Smooth muscle cell (in vitro differentiated cells): Measurements from ENCODE around the gene SMURF2. TPM values are rescaled to one million over a fixed set of nuclear protein-coding genes. Genes with fewer than 3 reads are reported as not detected.
A peak's percentile ranks its signal among the peaks of the same experiment; 100 is the strongest.

Experiments
- DNase-seq: peaks from one replicate; lab custom pipeline; 2025; ENCODE audit not compliant: unreplicated experiment; lab: John Stamatoyannopoulos, UW
- H2AFZ ChIP-seq: fragments of 200-600 bp; sonication (generic); 2 replicates; pipeline ENCODE4 v1.6.0; 2016; ENCODE audit warnings: antibody characterized with exemption, low read depth, mild to moderate bottlenecking
- H3F3A ChIP-seq: fragments of 200-600 bp; sonication (generic); 2 replicates; pipeline ENCODE4 v1.6.0; 2017; ENCODE audit warnings: antibody characterized with exemption, low read depth
- H3K27ac ChIP-seq: fragments of 200-600 bp; sonication (generic); 2 replicates; pipeline ENCODE4 v1.5.1; 2016; ENCODE audit warnings: low read depth, mild to moderate bottlenecking
- H3K27me3 ChIP-seq: fragments of 200-600 bp; sonication (generic); 2 replicates; pipeline ENCODE4 v1.6.1; 2016; ENCODE audit warnings: low read depth, mild to moderate bottlenecking
- H3K36me3 ChIP-seq: fragments of 200-600 bp; sonication (generic); 2 replicates; pipeline ENCODE4 v1.5.1; 2016; ENCODE audit warnings: low read depth
- H3K4me1 ChIP-seq: fragments of 200-600 bp; sonication (generic); 2 replicates; pipeline ENCODE4 v1.5.1; 2016; ENCODE audit warnings: low read depth
- H3K4me2 ChIP-seq: fragments of 200-600 bp; sonication (generic); 2 replicates; pipeline ENCODE4 v1.6.0; 2016; ENCODE audit warnings: mild to moderate bottlenecking
- H3K4me3 ChIP-seq: fragments of 200-600 bp; sonication (generic); 2 replicates; pipeline ENCODE4 v1.5.1; 2016; ENCODE audit warnings: mild to moderate bottlenecking
- H3K79me2 ChIP-seq: fragments of 200-600 bp; sonication (generic); 2 replicates; pipeline ENCODE4 v1.6.0; 2016; ENCODE audit warnings: low read depth, mild to moderate bottlenecking
- H3K9ac ChIP-seq: fragments of 200-600 bp; sonication (generic); 2 replicates; pipeline ENCODE4 v1.6.0; 2016; ENCODE audit warnings: low read depth
- H3K9me3 ChIP-seq: fragments of 200-600 bp; sonication (generic); replicated peaks from 2 replicates; pipeline ENCODE4 v1.5.1; 2016; ENCODE audit warnings: low read depth
- H4K20me1 ChIP-seq: fragments of 200-600 bp; sonication (generic); 2 replicates; pipeline ENCODE4 v1.6.0; 2016; ENCODE audit warnings: low read depth
- WGBS: methylation state at CpG from one replicate; pipeline ENCODE4 v1.1.7; 2016; ENCODE audit warnings: low lambda C conversion rate; 5-methylcytosine and 5-hydroxymethylcytosine counted together
- polyA plus RNA-seq: library from polyadenylated mRNA; unstranded; fragments of >200 nt; fragmentation: Nextera tagmentation; extraction: Ambion mirVana; gene quantifications from 2 replicates; pipeline ENCODE4 v1.2.1, GENCODE V29; 2016
- total RNA-seq: library from RNA; depleted of rRNA; stranded (reverse); fragments of >200 nt; gene quantifications from 2 replicates; pipeline ENCODE4 v1.2.3, GENCODE V29; 2014
- TF ChIP-seq, protein P1 (sequence below): fragments of 200-600 bp; sonication (generic); IDR thresholded peaks from 2 replicates; pipeline ENCODE4 v1.5.1; 2017; ENCODE audit warnings: borderline replicate concordance, mild to moderate bottlenecking, antibody characterized with exemption; ENCODE audit not compliant: insufficient read depth, poor library complexity, severe bottlenecking

SMURF2 gene
- total and polyA plus RNA-seq, 2 experiments from 2014 or later: 38.9 to 91.2 TPM

DNA sequence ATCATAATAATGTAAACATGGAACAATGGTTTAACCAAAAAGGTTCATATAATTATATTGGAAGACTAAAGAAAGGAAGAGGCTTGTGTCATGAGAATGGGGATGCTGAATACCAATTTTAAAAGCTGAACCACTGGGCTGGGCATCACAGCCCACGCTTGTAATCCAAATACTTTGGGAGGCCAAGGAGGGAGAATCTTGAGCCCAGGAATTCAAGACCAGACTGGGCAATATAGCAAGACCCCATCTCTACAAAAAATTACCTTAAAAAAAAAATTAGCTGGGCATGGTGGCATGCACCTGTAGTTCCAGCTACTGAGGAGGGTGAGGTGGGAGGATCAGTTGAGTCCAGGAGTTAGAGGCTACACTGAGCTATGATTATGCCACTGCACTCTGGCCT, 65.1 kb downstream of the SMURF2 start:
- H3K9me3 ChIP-seq: no peaks in the 10 kb centered on the region
- H3K36me3 ChIP-seq: peaks cover 54% of the 10 kb centered on the region
- no peaks in the 10 kb centered on the region for H3K27me3 ChIP-seq
- DNase-seq: no peak
- no peak overlapping the region for H3K4me3 ChIP-seq
- no peak overlapping the region for H3K27ac ChIP-seq
- H2AFZ ChIP-seq: no peak overlapping the region
- H3K79me2 ChIP-seq: peaks cover 99% of the 10 kb centered on the region
- 100% methylated on average over 1 of the region's 1 CpG for WGBS
- peaks cover 100% of the 10 kb centered on the region for H4K20me1 ChIP-seq
- H3K4me2 ChIP-seq: no peak overlapping the region
- no peak overlapping the region for H3K9ac ChIP-seq
- peaks cover 18% of the 10 kb centered on the region for H3F3A ChIP-seq
- H3K4me1 ChIP-seq: no peaks in the 10 kb centered on the region
- TF ChIP-seq, protein P1, sequence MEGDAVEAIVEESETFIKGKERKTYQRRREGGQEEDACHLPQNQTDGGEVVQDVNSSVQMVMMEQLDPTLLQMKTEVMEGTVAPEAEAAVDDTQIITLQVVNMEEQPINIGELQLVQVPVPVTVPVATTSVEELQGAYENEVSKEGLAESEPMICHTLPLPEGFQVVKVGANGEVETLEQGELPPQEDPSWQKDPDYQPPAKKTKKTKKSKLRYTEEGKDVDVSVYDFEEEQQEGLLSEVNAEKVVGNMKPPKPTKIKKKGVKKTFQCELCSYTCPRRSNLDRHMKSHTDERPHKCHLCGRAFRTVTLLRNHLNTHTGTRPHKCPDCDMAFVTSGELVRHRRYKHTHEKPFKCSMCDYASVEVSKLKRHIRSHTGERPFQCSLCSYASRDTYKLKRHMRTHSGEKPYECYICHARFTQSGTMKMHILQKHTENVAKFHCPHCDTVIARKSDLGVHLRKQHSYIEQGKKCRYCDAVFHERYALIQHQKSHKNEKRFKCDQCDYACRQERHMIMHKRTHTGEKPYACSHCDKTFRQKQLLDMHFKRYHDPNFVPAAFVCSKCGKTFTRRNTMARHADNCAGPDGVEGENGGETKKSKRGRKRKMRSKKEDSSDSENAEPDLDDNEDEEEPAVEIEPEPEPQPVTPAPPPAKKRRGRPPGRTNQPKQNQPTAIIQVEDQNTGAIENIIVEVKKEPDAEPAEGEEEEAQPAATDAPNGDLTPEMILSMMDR: no peak

DNA sequence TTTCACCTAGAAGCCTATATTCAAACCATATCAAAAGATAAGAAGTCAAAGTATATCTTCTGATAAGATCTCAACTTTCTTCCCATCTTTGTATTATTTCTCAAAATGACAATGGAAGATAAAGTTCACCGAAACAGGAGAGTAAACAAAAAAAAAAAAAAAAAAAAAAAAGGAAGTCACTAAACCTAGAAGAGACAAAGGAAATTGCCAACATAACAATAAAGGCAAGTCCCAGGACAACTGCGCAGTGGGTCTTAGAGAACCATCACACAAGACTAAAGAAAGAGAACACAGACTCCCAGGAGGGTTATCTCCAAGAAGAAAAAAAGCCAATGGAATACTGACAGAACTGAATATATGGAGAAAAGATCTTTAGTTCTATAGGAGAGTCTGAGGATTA, 65.7 kb downstream of the SMURF2 start:
- no peaks in the 10 kb centered on the region for H3K9me3 ChIP-seq
- H3K9ac ChIP-seq: no peak overlapping the region
- H3K4me1 ChIP-seq: no peaks in the 10 kb centered on the region
- no peak for DNase-seq
- H4K20me1 ChIP-seq: peaks cover 100% of the 10 kb centered on the region
- H3K36me3 ChIP-seq: peaks cover 58% of the 10 kb centered on the region
- peaks cover 99% of the 10 kb centered on the region for H3K79me2 ChIP-seq
- no peak overlapping the region for H3K4me2 ChIP-seq
- H3F3A ChIP-seq: peaks cover 17% of the 10 kb centered on the region
- H2AFZ ChIP-seq: no peak overlapping the region
- no peak overlapping the region for H3K27ac ChIP-seq
- TF ChIP-seq, protein P1: no peak
- H3K4me3 ChIP-seq: no peak overlapping the region
- 96% methylated on average over 2 of the region's 2 CpGs for WGBS
- no peaks in the 10 kb centered on the region for H3K27me3 ChIP-seq

DNA sequence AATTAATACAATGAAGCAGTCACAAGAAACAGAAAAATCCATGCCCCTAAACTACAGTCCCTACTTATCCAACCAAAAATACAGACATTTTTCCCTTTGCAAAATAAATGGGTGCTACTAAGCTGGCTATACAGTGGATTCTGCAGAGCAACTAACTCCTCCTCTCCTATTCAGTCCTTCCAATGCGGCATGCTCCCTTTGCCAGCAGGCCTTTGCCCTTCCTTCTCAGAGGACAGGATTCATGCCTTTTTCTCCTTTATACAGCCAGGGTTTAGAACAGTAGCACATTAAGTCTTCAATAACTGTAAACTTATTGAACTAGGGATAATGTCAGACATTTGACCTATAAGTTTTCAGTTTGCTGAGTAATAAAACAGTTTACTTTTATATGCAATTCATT, 70.2 kb downstream of the SMURF2 start:
- no peak overlapping the region for H2AFZ ChIP-seq
- H3K27me3 ChIP-seq: no peaks in the 10 kb centered on the region
- H3K4me1 ChIP-seq: no peaks in the 10 kb centered on the region
- H3K36me3 ChIP-seq: peaks cover 50% of the 10 kb centered on the region
- TF ChIP-seq, protein P1: no peak
- peak overlapping the region; percentile 2 for H3K27ac ChIP-seq
- H3F3A ChIP-seq: peaks cover 5% of the 10 kb centered on the region
- peaks cover 96% of the 10 kb centered on the region for H4K20me1 ChIP-seq
- peaks cover 83% of the 10 kb centered on the region for H3K79me2 ChIP-seq
- no peaks in the 10 kb centered on the region for H3K9me3 ChIP-seq
- H3K4me3 ChIP-seq: no peak overlapping the region
- no peak for DNase-seq
- no peak overlapping the region for H3K9ac ChIP-seq
- WGBS: 91% methylated on average over 1 of the region's 1 CpG
- H3K4me2 ChIP-seq: no peak overlapping the region

DNA sequence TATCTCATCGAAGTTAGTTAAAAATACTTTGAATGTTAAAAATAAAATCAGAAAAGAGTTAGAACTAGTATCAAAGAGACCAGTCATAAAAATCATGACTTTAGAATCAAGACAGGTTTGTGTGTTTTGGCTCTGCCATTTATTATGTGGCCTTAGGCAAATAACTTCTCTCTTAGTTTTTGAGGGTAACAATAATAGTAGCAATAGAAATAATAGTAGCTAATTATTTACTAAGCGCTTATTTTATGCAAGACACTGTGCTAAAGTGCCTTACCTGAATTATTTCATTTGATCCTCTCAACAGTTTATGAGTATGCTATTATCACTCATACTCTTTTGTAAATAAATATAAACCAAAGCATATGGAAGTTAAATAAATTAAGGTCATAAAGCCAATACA, 77.0 kb downstream of the SMURF2 start:
- H4K20me1 ChIP-seq: peaks cover 89% of the 10 kb centered on the region
- H3K27ac ChIP-seq: no peak overlapping the region
- no peaks in the 10 kb centered on the region for H3K9me3 ChIP-seq
- H3K4me1 ChIP-seq: no peaks in the 10 kb centered on the region
- no peaks in the 10 kb centered on the region for H3K27me3 ChIP-seq
- H3K4me3 ChIP-seq: no peak overlapping the region
- H3F3A ChIP-seq: peaks cover 10% of the 10 kb centered on the region
- no peak overlapping the region for H3K9ac ChIP-seq
- no peak overlapping the region for H3K4me2 ChIP-seq
- 96% methylated on average over 2 of the region's 2 CpGs for WGBS
- H3K79me2 ChIP-seq: peaks cover 34% of the 10 kb centered on the region
- no peak overlapping the region for H2AFZ ChIP-seq
- DNase-seq: no peak
- TF ChIP-seq, protein P1: no peak
- peaks cover 15% of the 10 kb centered on the region for H3K36me3 ChIP-seq
